ENCODE results near the gene LNX1. TPM values are rescaled to one million over a fixed set of nuclear protein-coding genes. Genes with fewer than 3 reads are reported as not detected.
"Not testable (repeated sequence)": the region's sequence is repeated elsewhere in the genome, so short reads cannot be mapped to it uniquely, and the experiment has no call there.

The LNX1 gene
- polyA plus RNA-seq, 4 donors, result 16.9 to 22.4 (median 18.7) TPM

DNA sequence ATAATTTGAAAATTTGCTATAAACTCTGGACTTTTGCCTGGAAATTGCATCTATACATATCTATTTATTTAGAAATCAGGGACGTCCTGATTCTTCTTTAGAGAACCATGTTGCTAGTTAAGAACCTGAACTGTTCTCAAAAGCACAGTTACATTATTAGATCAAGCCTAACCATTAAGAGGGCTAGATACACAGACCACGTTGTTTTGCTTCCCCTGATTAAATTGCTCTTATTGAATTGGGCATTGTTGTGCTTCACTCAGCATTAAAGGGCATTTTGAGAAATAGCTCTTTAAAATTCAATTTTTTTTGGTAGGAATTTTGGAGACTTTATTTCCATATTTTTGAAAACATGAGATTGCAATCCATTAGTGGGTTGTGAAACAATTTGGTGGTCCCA is 169.5 kb downstream of the LNX1 start:
- no peak for DNase-seq (ENCODE audit: low read depth in 4 of 4, low spot score in 3 of 4)

DNA sequence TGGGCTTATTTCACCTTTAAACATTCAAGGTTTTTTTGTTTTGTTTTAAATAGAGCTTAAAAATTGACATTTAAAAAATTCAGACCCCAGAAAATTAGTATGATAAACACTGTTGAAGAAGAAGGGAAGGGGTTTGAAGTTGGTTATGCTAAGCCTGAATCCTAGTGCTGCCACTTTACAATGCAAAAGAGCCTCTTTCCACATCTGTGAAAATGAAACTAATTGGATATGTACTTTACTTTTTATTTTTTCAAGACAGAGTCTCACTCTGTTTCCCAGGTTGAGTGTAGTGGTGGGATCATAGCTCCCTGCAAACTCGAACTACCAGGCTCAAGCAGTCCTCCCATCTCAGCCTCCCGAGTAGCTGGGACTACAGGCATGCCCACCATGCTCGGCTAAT is 172.1 kb downstream of the LNX1 start:
- DNase-seq (ENCODE audit: low read depth in 4 of 4, low spot score in 3 of 4), result no peak

DNA sequence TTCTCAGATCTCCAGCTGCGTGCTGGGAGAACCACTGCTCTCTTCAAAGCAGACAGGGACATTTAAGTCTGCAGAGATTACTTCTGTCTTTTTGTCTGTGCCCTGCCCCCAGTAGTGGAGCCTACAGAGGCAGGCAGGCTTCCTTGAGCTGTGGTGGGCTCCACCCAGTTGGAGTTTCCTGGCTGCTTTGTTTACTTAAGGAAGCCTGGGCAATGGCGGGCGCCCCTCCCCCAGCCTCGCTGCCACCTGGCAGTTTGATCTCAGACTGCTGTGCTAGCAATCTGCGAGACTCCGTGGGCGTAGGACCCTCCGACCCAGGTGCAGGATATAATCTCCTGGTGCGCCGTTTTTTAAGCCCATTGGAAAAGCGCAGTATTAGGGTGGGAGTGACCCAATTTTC is 181.8 kb downstream of the LNX1 start:
- not testable (repeated sequence) for DNase-seq (ENCODE audit: low read depth in 4 of 4, low spot score in 3 of 4)

Other genes with a start within 250 kb of the LNX1 start
- 10 to 100 TPM; 13.3 to 14.3 (median 13.4) TPM for gene SCFD2, start 225.4 kb downstream of the LNX1 start, polyA plus RNA-seq (ENCODE audit: insufficient read length in 4 of 4)
- 100 to 1,000 TPM in 3 of 4 donors, 10 to 100 TPM in 1; 83.2 to 108 (median 106) TPM for gene FIP1L1, start 213.8 kb downstream of the LNX1 start, polyA plus RNA-seq (ENCODE audit: insufficient read length in 4 of 4)

All from right renal pelvis (tissue), 4 donors.